GM19043 (cell line): ENCODE measurements around the gene DDX24.

Experiments used
- ATAC-seq: cut with Tn5 transposase; IDR thresholded peaks from one replicate; pipeline ENCODE4 v1.9.1; 2021; ENCODE audit warnings: low read depth; ENCODE audit not compliant: unreplicated experiment

DDX24 gene

GRCh38 chr14:94018308-94018707, 62.7 kb downstream of the DDX24 start:
- ATAC-seq = no peak

- ATAC-seq = no peak
Measured at GRCh38 chr14:94016446-94016976, 64.5 kb downstream of the DDX24 start.

- no peak for ATAC-seq
Measured at GRCh38 chr14:94015223-94015622, 65.8 kb downstream of the DDX24 start.

GRCh38 chr14:94014382-94014781, 66.6 kb downstream of the DDX24 start:
- ATAC-seq = no peak

GRCh38 chr14:94011795-94012194, 69.2 kb downstream of the DDX24 start:
- no peak for ATAC-seq

- no peak for ATAC-seq
Measured at GRCh38 chr14:94010625-94011024, 70.4 kb downstream of the DDX24 start.

GRCh38 chr14:94009767-94010166, 71.2 kb downstream of the DDX24 start:
- ATAC-seq = peak; percentile 56

GRCh38 chr14:94008234-94008633, 72.8 kb downstream of the DDX24 start:
- no peak for ATAC-seq

- ATAC-seq = no peak
Measured at GRCh38 chr14:94005324-94006073, 75.5 kb downstream of the DDX24 start.

GRCh38 chr14:94004015-94004414, 77.0 kb downstream of the DDX24 start:
- no peak for ATAC-seq

- ATAC-seq = no peak
Measured at GRCh38 chr14:94003397-94003796, 77.6 kb downstream of the DDX24 start.

- no peak for ATAC-seq
Measured at GRCh38 chr14:94001501-94002396, 79.3 kb downstream of the DDX24 start.

GRCh38 chr14:94001016-94001415, 80.0 kb downstream of the DDX24 start:
- ATAC-seq = no peak

- ATAC-seq = no peak
Measured at GRCh38 chr14:94000267-94000666, 80.7 kb downstream of the DDX24 start.

GRCh38 chr14:93999573-93999972, 81.4 kb downstream of the DDX24 start:
- ATAC-seq = no peak

GRCh38 chr14:93998871-93999403, 82.1 kb downstream of the DDX24 start:
- ATAC-seq = no peak
